GM19025 (cell line): ENCODE data around the gene TYMP.
A peak's percentile ranks its signal among the peaks of the same experiment; 100 is the strongest.
"Not testable (repeated sequence)": the region's sequence is repeated elsewhere in the genome, so short reads cannot be mapped to it uniquely, and the experiment has no call there.

ENCODE experiments used
- ATAC-seq: cut with Tn5 transposase; IDR thresholded peaks from one replicate; pipeline ENCODE4 v1.9.1; 2021; ENCODE audit warnings: mild to moderate bottlenecking, low read depth, moderate library complexity; ENCODE audit not compliant: unreplicated experiment

The TYMP gene

GRCh38 chr22:50542416-50542927 lies 12.7 kb upstream of the TYMP start:
- ATAC-seq = peak; percentile 29

- ATAC-seq = not testable (repeated sequence)
These were observed 11.8 kb upstream of the TYMP start for GRCh38 chr22:50541667-50542026.

- no peak for ATAC-seq
These were observed 10.6 kb upstream of the TYMP start for GRCh38 chr22:50540381-50540780.

- no peak for ATAC-seq
These were observed 8.0 kb upstream of the TYMP start for GRCh38 chr22:50537765-50538164.

GRCh38 chr22:50536226-50536625 lies 6.4 kb upstream of the TYMP start:
- ATAC-seq = no peak

GRCh38 chr22:50535113-50535512 lies 5.3 kb upstream of the TYMP start:
- ATAC-seq = no peak

GRCh38 chr22:50533856-50534711 lies 4.3 kb upstream of the TYMP start:
- not testable (repeated sequence) for ATAC-seq

- ATAC-seq = no peak
These were observed 3.3 kb upstream of the TYMP start for GRCh38 chr22:50532824-50533796.

GRCh38 chr22:50531962-50532674 lies 2.3 kb upstream of the TYMP start:
- ATAC-seq = no peak

- ATAC-seq = no peak
These were observed 1.7 kb upstream of the TYMP start for GRCh38 chr22:50531546-50531961.

GRCh38 chr22:50530877-50531545 lies 1.2 kb upstream of the TYMP start:
- ATAC-seq = no peak

GRCh38 chr22:50530580-50530876 lies 716 bp upstream of the TYMP start:
- ATAC-seq = no peak

- no peak for ATAC-seq
These were observed 356 bp downstream of the TYMP start for GRCh38 chr22:50529416-50529896.

- no peak for ATAC-seq
These were observed 963 bp downstream of the TYMP start for GRCh38 chr22:50528682-50529415.

- no peak for ATAC-seq
These were observed 1.7 kb downstream of the TYMP start for GRCh38 chr22:50527921-50528681.

- ATAC-seq = no peak
These were observed 2.7 kb downstream of the TYMP start for GRCh38 chr22:50526834-50527801.

GRCh38 chr22:50526108-50526833 lies 3.5 kb downstream of the TYMP start:
- peak; percentile 24 for ATAC-seq
